ENCODE results near the gene UGT2B10. TPM values are rescaled to one million over a fixed set of nuclear protein-coding genes. Genes with fewer than 3 reads are reported as not detected.
A peak's percentile ranks its signal among the peaks of the same experiment; 100 is the strongest.

UGT2B10 gene
- total and polyA plus RNA-seq, 9 of the 15 experiments (the other 6 are each of a cell fraction or from before 2014, with no cell fraction given) = 0.18 TPM; not detected in 8

DNA sequence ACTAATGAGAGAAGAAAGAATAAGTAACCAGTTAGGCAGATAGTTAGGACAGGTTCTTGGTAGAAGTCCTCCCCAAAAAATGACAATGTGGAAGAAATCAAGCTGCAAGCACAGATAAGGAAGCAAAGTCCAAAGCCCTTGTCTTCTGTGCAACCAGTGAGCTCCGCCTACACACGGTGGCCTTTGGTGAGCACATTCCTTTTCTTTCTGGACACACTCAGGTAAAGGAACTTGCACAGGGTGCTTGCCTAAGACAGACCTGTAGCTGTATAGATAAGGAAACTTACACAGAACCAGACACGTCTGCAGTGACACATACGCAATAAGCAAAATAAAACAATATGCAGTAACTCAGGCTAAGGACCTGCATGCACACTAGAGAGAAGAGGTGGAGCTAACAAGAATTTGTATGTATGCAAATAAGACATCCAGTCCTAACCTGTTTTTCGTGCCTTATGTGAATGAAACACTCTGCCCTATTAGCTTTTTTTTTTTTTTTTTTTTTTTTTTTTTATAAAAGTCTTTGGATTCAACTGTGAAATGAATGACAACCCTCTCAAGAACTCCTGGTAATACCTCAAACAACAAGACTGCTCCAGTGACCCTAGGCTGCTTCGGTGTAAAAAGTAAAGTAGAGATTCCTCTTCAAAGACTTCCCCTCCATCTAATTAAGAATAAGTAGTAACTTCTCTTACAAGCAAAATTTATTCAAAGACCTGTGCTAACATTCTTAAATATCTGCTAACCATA, 48.8 kb downstream of the UGT2B10 start (continued):
- no peak for TF ChIP-seq BMI1 (IDR thresholded peaks at IDR 0.05; ENCODE audit: low read length)
- TF ChIP-seq PRMT5 (CRISPR knock-in tag; IDR thresholded peaks at IDR 0.05) = no peak
- TF ChIP-seq, protein P1, sequence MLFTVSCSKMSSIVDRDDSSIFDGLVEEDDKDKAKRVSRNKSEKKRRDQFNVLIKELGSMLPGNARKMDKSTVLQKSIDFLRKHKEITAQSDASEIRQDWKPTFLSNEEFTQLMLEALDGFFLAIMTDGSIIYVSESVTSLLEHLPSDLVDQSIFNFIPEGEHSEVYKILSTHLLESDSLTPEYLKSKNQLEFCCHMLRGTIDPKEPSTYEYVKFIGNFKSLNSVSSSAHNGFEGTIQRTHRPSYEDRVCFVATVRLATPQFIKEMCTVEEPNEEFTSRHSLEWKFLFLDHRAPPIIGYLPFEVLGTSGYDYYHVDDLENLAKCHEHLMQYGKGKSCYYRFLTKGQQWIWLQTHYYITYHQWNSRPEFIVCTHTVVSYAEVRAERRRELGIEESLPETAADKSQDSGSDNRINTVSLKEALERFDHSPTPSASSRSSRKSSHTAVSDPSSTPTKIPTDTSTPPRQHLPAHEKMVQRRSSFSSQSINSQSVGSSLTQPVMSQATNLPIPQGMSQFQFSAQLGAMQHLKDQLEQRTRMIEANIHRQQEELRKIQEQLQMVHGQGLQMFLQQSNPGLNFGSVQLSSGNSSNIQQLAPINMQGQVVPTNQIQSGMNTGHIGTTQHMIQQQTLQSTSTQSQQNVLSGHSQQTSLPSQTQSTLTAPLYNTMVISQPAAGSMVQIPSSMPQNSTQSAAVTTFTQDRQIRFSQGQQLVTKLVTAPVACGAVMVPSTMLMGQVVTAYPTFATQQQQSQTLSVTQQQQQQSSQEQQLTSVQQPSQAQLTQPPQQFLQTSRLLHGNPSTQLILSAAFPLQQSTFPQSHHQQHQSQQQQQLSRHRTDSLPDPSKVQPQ (CRISPR knock-in tag; IDR thresholded peaks at IDR 0.05; ENCODE audit: borderline replicate concordance) = no peak
- TF ChIP-seq SP1 (CRISPR knock-in tag; IDR thresholded peaks at IDR 0.05) = peak; percentile 54; the same call in 1 of the 2 replicates
- TF ChIP-seq TCF7L2 (IDR thresholded peaks at IDR 0.05; ENCODE audit: low read depth, low read length) = peak; percentile 56; the same call in 1 of the 2 replicates
- 0 out of 2 replicates have a peak, but pooled peaks have one; percentile 55 for TF ChIP-seq MBD2 (IDR thresholded peaks at IDR 0.05; ENCODE audit: borderline replicate concordance, low read depth)
- peak; percentile 38; the same call in 1 of the 2 replicates for TF ChIP-seq RNF2 (IDR thresholded peaks at IDR 0.05)
- no peak for TF ChIP-seq JUNB (CRISPR knock-in tag; conservative IDR thresholded peaks at IDR 0.05)
- TF ChIP-seq, protein P2, sequence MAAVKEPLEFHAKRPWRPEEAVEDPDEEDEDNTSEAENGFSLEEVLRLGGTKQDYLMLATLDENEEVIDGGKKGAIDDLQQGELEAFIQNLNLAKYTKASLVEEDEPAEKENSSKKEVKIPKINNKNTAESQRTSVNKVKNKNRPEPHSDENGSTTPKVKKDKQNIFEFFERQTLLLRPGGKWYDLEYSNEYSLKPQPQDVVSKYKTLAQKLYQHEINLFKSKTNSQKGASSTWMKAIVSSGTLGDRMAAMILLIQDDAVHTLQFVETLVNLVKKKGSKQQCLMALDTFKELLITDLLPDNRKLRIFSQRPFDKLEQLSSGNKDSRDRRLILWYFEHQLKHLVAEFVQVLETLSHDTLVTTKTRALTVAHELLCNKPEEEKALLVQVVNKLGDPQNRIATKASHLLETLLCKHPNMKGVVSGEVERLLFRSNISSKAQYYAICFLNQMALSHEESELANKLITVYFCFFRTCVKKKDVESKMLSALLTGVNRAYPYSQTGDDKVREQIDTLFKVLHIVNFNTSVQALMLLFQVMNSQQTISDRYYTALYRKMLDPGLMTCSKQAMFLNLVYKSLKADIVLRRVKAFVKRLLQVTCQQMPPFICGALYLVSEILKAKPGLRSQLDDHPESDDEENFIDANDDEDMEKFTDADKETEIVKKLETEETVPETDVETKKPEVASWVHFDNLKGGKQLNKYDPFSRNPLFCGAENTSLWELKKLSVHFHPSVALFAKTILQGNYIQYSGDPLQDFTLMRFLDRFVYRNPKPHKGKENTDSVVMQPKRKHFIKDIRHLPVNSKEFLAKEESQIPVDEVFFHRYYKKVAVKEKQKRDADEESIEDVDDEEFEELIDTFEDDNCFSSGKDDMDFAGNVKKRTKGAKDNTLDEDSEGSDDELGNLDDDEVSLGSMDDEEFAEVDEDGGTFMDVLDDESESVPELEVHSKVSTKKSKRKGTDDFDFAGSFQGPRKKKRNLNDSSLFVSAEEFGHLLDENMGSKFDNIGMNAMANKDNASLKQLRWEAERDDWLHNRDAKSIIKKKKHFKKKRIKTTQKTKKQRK (IDR thresholded peaks at IDR 0.05; ENCODE audit: borderline replicate concordance, low read depth, low read length) = no peak
- TF ChIP-seq TOE1 (IDR thresholded peaks at IDR 0.05; ENCODE audit: borderline replicate concordance) = no peak
- TF ChIP-seq TOE1 (CRISPR knock-in tag; IDR thresholded peaks at IDR 0.05; ENCODE audit: borderline replicate concordance, low read depth) = no peak
- TF ChIP-seq FOXA3 (CRISPR knock-in tag; conservative IDR thresholded peaks at IDR 0.05 in 1 of 2, IDR thresholded peaks at IDR 0.05 in 1 of 2) = peak in 1 of 2 experiments; percentile 30; a peak in 1 of 4 replicates
